Putamen (tissue), 1 donor: ENCODE data around the gene CES5A.
"Not testable (repeated sequence)": the region's sequence is repeated elsewhere in the genome, so short reads cannot be mapped to it uniquely, and the experiment has no call there.

ENCODE experiments used
- DNase-seq: peaks from one replicate; pipeline ENCODE4 v3.0.0-alpha.2; 2016; ENCODE audit warnings: low spot score

The CES5A gene

DNA sequence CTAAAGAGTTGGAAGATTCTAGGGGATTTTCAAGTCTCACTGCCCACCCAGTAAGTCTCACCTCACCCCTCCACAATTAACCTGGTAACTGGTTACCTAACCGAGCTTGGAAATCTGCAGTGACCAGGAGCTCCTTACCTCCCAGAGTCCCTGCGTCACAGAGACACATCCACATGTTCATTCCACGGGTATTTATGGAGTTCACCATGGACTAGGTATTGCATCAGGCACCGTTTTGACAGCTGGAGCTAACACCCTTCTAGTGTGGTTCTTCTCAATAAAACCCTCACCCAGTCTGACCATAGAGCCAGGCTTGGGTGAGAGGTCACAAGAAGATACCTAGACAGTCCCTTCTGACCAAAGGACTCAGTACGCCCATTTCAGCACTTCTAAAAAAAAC lies 2.1 kb downstream of the CES5A start:
- DNase-seq, result no peak

DNA sequence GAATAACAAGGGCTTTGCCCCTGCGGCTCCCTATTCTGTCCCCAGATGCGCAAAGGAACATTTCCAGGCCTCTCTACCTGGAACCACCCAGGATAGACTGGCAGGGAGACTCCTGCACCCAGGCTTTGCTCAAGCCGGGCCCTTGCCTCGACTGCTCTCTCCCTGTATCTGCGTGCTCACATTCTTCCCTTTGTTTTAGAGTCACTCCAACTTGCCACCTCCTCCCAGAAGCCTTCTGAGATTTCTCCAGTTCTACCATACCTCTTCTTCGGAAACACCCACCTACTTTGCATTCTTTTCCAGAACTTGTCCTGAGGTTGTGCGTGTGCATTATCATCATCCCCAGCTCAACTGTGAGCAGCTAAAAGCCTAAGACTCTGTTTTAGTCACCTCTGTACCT lies 3.0 kb downstream of the CES5A start:
- no peak for DNase-seq

DNA sequence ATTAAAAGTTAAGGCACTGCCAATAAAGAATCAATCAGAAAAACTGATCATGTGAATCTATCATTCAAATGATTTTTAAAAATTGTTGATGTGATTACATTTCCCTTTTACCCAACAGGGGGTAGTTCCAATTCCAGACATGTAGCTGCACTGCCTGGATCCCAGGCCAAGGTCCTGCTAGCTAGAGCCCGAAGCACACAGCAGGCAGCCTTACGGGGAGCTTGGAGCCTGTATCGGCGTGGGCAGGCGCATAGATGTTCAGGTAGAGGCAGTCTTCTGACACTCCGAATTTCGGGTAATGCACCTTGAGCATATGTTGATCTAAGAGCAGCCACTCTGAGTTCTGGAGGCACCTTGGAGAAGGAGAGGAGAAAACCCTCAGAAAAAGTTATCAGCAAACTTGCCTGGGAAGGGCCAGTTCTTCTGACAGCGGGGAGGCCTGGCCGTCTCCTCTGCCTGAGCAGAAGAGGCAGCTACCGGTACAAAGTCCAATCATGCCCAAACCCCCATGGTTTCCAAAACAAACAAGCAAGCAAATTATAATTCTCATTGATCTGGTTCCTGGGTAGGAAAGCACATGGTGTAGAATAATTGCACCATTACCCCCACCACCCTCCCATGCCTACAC lies 3.6 kb downstream of the CES5A start:
- no peak for DNase-seq

DNA sequence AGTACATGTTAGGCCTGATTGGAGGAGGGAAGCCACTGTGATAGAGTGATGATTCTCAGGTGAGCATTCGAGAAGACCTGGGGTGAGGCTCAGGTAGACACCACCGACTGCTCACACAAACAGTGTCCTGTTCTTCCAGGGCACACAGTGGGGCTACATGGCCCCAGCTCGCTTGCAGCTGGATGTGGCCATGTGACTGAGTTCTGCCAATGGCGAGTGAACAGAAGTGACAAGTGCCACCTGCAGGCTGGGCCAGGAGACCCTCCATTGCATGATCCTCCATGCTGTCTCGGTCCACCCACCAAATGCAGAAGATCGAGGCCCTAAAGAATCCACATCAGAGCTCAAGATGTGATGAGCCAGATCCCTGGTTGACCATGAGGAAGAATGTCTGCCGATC lies 6.2 kb downstream of the CES5A start:
- no peak for DNase-seq

DNA sequence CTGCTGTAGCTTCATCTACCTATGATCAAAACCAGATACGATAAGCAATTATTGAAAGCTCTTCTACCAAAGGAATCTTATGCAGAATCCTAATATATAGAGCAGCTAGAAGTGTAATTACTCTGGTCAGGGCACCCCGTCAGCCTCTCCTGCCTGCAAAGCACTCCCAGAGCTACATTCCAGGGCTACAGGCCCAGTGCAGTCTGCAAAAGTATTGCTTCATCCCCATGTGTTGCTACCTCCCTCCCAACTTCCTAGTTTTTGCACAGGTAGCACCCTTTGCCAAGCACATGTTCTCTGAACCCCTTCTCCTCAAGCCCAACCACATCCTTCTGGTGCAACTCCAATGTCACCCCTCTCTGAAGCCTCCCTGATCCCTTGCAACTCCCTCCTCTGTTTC lies 7.0 kb downstream of the CES5A start:
- no peak for DNase-seq

DNA sequence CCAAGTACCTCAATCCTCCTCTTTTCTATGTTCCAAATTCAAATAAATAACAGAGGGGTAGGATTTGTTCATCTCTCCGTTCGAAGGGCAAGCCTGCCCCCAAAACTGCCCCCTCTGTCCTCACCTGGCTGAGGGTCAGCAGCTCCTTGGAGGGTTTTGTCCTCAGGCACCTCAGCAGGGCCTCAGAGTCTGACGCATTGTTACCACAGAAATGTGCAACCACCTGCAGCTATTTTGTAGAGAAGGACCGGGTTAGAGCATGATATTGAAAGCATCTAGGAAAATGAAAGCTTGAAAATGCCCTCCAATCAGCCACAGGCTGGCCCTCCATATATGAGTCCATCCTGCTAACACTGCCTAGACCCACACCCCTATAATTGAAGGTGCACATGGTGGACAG lies 13.9 kb downstream of the CES5A start:
- DNase-seq, result no peak

DNA sequence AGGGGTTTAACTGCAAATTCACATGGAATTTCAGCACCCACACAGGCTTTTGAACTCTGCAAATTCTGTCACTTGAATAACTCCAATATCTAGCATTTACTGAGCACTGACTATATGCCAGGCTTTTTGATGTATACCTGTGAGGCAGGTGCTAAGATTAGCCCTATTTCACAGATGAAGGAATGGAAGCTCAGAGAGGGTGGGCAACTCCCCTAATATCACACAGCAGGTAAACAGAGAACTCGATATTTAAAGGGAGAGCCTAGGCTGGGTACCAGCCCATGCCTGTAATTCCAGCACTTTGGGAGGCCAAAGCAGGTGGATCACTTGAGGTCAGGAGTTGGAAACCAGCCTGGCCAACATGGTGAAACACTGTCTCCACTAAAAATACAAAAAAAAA lies 17.5 kb downstream of the CES5A start:
- not testable (repeated sequence) for DNase-seq

DNA sequence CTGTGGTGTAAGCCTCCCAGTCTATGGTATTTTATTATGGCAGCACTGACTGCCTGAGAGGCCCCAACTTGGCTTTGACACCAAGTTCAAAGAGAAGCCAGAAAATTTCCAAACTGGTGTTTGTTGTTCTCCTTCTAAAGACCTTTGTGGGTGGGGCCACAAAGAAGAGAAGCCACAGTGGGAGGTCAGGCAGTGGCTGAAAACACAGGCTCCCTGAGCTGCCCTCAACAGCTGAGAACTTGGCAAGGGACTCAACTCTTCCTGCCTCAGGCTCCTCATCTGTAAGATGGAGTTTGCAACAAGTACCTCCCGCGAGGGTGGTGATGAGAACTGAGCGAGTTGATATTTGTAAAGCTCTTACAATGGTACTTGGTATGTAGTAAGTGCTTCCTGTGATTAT lies 18.2 kb downstream of the CES5A start:
- no peak for DNase-seq

DNA sequence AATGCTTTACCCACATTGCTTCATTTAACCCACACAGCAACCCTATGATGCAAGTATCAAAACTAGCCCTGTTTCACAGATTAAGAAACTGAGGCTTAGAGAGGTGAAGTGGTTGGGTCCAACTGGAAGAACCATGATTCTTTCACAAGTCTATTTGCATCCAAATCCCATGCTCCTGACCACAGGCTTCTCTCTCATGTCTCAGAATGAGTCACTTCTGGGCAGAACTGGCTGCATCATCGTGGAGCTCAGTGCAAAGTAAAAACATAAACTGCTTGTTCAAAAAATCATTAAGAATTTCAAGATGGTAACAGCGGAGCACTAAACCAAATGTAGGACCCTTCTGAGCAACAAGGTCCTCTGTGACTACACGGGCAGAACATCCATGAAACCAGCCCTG lies 22.1 kb downstream of the CES5A start:
- DNase-seq, result no peak

DNA sequence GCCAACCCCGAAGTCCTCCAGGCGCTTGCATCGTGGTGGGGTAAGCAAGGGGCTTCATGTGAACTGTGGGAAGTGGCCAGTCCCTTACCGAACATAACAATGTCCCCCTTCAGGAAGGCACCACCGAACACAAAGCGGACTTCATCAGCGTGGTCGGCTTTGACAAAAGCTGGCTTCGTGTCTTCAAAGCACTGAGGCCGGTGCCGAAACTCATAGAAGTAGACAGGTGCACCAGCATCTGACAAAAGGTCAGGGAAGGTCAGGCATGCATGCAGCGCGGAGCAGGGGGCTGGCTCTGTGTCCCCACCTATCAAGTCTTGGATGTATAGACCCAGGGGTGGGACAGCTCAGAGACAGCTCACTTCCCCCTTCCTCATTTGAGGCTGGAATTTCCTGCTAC lies 25.6 kb downstream of the CES5A start:
- no peak for DNase-seq

DNA sequence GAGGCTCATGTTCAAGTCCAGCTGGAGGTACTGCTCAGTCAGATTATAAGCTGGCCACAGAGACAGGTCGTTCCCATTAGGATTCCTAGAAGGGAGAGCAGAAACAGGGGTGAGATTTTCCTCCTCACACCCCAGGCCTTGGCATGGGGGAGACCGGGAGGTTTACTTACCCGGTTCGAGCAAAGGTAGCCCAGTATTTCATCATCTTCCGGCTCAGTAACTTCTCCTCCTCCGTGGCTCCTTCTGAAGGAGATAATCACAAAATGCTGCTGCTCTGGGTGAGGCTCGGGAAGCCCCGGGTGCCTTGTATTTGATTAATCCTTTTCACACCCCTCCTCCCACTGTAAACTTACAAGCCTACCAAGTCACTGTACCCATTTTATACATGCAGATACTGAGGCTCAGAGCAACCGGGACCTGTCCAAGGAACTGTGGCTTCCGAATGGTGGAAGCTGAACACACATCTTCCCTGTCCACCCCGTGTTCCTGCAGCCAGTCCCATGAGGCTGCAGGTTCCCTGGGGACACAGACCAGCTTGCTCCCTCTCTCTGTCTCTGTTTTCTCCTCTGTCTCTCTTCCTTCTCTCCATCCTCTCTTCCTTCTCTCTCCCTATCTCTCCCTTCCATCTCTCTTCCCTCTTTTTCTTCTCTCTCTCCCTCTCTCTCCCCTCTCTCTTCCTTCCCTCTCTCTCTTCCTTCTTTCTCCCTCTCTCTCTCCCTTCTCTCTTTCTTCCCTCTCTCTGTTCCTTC lies 28.4 kb downstream of the CES5A start:
- no peak for DNase-seq

DNA sequence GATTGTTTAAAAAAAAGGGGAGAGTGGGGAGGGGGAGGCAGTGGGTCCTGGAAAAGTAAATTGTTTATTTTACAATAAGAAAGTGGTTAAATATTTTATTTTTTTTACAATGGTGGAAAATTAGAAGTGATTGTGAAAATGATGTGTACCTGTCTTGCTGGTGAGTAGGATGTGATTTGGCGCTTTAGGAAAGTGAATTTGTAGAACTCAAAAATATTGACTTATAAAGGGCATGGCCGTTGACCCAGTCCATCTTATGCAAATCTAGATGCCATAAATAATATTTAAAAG lies 32.1 kb downstream of the CES5A start:
- DNase-seq, result no peak

DNA sequence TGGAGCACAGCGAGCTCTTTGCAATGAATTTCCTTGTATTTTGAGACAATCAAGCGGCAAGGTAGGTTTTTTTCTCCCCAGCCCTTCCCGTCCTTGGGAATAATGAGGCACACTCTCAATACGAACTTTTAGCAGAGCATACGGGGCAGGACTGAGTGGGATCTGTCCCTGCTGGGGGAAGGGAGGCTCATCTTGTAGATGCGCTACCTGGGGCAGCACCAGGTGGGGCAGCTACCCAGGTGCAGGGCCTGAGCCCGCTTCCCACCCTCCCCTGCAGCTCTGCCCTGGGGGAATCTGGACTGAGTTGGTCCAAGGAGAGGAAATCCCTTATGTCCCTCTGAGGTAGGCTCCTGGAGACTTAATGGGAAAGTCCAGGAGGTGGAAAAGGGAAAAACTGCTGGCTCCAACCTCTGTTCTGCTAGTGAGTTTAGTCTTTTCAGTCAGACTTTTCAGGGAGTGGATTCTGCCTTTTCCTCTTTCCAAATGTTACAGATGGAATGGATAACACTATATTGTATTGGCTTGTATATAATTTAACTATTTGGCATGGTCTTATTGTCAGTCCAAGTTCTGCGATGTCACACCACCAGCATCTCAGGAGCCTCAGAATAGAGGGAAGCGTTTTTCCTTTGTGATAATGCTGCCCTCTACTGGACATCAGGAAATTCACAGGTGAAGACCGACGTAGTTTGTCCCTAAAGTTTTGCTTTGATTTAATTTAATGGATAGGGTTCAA lies 32.6 kb downstream of the CES5A start:
- peak; percentile 28 for DNase-seq

DNA sequence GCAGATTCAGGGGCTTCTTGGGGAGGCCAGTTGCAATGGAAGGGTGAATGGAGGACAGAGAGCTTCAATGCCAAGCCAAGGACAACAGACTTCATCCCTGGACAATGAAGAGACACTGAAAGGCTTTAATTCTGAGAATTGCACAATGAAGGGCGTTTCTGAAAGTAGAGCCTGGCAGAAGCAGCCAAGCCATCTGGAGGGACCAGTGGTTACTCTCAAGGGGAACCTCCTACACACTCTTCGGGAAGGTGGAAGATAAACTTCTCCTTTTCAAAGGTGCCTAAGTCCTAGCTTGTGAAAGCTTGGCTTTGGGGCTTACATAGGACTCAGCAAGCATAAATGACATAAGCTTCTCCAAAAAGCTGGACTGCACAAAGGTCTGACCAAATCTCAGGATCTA lies 36.1 kb downstream of the CES5A start:
- no peak for DNase-seq

DNA sequence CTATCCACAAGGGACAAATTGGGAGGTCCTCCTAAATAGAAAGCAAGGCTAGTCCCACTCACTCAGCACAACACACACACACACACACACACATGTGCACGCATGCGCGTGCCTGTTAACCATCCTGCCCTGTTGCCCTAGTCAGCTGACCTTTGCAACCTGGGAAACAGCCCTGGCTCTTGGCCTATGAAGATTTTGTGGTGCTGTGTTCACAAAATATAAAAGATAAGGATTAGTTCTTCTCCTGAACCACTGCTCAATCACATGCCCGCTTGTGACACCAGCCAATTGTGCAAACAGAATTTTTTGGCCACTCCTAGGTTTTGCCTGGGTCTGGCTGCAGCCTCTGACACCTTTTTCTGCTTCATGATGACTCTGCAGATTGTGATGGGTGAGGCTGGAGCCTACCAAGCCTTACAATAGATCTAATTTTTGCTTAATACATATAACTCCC lies 39.0 kb downstream of the CES5A start:
- no peak for DNase-seq

DNA sequence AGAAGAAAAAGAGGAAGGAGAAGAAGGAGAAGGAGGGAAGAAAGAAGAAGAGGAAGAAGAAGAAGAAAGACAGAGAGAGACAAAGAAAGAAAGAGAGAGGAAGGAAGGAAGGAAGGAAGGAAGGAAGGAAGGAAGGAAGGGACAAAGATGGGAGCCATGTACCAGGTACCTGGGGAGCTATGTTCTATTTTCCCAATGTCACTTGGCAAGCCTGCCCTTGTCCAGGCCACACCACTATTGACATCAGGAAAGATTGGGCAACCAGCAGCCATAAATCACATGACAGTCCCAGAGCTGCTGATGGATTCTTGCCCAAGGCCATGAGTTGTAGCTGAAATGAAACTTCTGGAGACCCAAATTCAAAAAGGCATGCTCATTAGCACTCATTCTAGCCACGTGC lies 39.6 kb downstream of the CES5A start:
- no peak for DNase-seq

DNA sequence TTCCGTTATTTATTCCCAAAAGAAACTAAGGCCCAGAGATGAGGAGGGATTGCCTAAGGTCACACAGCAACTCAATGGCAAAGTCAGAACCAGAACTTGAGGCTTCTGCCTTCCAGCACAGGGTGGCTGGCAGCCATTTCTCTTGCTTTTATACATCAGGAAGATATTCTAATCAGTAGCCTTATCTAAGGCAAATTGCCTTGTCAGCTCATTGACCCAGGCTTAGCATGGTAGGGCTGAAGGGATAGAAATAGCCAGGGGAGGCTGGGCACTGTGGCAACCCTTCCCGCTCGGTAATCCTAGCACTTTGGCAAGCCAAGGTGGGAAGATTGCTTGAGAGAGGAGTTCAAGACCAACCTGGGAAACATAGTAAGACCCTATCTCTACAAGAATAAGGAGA lies 40.0 kb downstream of the CES5A start:
- DNase-seq, result not testable (repeated sequence)

DNA sequence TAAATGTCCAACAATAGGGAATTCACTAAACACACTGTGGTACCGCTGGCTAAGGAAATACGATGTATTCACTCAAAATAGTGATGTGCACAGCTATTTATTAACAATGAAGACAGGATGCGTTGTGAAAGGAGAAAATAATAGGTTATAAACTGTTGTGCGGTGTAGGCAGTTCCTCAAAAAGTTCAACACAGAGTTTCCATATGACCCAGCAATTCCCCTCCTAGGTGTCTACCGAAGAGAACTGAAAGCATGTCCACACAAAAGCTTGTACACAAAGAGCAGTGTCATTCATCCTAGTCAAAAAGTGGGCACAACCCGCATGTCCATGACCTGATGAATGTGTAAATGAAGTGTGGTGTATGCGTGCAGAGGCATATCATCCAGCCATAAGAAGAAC lies 41.1 kb downstream of the CES5A start:
- DNase-seq, result no peak

DNA sequence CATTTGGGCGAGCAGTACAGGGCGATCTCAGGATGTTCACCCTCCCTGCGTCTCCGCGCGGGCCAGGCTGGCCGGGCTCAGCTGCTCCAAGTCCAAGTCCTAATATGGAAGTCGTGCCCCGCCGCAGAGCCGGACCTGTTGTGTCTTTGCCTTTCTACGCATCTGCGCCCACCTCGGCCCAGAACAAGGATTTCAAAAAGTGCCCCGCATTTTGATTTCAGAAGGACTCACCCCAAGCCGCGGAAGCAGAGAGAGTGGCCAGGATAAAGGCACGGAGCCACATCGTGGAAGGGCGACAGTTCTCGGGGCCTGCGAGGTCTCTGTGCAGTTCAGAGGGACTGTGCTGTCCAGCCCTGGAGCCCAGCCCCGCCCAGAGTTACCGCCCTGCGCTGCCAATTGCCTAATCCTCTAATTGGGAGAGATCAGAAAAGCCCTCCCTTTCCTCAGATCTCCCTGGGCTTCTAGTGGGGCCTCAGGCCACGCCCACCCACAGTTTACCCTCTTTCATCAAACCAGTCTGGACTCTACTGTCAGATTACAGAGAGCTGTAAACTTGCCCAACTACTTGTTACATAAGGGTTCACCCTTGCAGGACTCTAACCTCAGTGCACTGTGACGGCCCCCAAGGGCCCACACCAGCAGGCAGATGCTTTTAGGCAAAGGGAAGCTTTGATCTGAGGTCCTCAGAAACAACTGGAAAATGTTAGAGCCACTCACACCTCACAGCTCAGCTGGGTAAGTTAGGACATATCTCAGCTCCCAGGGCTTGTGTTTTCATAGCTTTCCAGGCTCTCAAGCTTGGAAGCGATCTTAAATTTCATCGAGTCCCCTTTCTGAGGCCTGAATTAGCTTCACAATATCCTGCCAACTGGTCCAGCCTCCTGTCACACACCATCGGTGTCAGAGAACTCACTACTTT lies 42.1 kb downstream of the CES5A start, which contains the start of gene CES1:
CES1 (minus strand) TSS at position 324 of the 919 bp plus-strand sequence; CDS start at position 283, 41 bp downstream.
- DNase-seq, result no peak

DNA sequence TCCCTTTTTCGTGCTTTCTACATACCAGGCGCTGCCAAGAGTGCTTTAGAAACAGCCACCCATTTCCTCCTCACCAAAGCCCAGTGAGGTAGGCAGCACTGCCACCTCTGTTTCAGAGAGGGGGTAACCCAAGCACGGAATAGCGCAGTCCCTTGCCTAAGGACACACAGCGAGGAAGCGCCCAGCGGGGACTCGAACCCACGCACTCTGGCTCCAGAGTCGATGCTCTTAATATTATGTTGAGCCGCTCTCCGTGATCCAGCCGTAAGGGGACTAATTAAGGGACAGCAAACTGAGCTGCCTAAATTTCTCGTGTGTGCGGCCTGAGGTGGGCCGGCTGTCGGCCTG lies 42.8 kb downstream of the CES5A start:
- DNase-seq, result no peak

DNA sequence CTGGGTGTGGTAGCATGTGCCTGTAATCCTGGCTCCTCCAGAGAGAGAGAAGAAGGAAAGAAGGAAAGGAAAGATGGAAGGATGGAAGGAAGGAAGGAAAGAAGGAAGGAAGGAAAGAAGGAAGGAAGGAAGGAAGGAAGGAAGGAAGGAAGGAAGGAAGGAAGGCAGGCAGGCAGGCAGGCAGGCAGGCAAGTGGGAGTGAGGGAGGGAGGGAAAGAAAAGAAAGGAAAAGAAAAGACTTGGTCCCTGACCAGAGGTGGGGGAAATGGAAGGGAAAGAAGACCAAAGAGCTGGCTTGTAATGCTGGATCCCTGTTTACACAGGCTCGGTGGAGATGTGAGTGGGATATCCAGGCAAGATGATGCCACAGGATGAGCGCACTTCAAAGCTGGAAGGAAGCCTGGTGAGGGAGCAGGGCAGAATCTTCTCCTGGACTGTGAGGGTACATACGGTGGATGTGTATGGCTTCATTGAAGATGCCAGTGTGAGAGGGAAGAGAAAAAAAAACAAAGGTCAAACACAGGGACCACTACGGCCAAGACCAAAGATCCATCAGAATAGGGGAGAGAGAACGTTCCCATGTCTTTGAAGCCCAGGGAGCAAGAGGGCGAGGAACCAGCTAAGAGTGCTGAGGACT lies 44.4 kb downstream of the CES5A start:
- no peak for DNase-seq

DNA sequence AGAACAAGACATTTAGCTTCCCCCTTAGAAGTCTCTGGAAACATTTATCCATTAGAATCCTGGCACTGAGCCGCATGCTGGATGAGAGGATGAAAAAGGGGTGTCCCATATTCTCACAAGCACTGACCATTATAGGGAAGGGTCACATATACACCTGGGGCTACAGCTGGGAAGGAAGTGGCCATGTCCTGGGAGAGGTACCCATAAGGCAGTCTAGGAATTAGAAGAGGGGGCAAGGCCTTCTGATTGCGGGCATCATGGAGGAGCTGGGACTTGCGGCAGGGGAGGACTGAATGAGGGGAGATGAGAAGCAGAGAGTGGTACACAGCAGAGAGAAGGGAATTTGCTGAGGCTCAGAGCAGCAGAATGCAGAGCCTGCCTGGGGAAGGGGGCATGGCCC lies 45.9 kb downstream of the CES5A start:
- not testable (repeated sequence) for DNase-seq
